Measurements from ENCODE around the gene ZAR1L.

Gene ZAR1L

DNA sequence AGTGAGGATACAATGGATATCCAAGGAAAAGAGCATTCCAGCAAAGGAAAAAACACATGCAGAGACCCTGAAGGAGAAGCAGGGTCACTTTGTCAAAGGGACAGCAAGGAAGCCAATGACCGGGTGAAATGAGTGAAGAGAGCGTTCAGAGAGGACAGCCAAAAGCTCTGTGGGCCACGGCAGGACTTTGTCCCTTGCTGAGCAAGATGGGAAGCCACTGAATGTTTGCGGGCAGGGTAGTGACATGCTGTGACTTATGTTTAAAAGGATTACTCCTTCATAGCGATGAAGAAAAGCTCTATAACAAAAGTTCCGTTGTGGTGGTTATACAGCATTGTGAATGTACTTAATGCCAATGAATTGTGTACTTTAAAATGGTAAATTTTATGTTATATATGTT is 16.5 kb downstream of the ZAR1L start:
- TF ChIP-seq, protein P1, sequence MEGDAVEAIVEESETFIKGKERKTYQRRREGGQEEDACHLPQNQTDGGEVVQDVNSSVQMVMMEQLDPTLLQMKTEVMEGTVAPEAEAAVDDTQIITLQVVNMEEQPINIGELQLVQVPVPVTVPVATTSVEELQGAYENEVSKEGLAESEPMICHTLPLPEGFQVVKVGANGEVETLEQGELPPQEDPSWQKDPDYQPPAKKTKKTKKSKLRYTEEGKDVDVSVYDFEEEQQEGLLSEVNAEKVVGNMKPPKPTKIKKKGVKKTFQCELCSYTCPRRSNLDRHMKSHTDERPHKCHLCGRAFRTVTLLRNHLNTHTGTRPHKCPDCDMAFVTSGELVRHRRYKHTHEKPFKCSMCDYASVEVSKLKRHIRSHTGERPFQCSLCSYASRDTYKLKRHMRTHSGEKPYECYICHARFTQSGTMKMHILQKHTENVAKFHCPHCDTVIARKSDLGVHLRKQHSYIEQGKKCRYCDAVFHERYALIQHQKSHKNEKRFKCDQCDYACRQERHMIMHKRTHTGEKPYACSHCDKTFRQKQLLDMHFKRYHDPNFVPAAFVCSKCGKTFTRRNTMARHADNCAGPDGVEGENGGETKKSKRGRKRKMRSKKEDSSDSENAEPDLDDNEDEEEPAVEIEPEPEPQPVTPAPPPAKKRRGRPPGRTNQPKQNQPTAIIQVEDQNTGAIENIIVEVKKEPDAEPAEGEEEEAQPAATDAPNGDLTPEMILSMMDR (IDR thresholded peaks at IDR 0.05) = no peak

DNA sequence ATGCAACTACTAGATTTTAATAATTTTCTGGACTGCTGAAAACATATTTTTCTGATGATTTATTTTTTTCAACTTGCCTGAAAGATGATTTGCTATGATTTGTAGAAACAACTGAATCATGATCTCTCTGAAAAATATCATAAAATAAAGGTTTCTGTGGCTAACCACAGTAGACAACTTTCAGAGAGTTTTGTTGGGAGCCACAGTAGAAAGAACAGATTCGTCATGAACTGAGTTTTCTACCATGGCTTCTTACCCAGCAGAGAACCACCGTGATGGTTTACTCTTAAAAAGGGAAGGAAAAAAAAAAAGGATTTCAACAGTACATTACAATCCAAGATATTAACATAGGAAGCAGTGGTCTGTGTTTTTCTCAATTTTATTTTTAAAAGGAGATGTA is 18.0 kb downstream of the ZAR1L start:
- TF ChIP-seq, protein P1 (IDR thresholded peaks at IDR 0.05) = no peak

DNA sequence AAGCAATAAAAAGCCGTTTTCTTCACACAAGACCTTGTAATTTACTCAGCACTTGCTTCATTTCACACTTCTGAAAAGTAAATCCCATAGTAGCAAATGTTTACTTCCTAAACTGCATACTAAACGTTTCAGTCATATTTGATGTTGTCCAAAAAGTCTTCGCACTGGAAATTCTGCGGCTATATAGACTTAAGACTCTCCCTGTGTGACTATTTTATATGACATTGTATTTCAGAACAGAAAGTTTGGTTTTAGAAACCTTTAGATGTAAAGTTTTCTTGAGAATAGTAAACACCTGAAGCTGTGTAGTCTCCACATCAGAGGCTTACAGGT is 29.6 kb downstream of the ZAR1L start:
- TF ChIP-seq, protein P1 (IDR thresholded peaks at IDR 0.05) = no peak

DNA sequence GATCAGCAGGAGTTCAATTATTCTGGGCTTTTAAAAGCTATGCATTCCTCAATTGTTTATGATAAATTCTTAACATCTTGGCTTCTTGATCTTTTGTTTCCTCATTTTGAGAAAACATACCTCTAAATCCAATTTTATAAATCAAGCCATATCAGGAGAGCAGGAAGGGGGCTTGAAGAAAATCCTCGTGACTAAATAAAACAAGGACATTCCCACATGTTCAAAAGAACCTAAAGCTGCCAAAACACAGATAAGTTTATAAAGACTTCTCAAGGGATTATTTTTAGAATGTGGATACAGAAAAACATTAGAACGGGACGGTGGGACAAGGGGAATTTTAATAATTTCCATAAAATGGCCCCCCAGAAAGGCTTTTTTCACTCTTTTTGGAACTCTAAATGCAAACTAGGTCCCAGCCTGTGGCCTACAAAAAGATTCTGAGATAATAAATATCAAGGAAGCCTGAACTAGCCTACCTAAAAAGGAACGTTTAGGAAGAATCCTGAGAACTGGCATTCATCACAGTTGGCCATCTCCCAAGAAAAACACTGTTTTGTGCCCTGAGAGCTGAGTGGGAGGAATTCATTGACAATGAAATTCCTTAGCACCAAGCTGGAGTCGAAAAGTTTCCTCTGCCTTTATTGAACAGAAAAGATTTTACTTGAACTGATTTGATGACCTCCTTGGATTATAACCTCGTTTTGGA is 30.1 kb downstream of the ZAR1L start:
- TF ChIP-seq, protein P1 (IDR thresholded peaks at IDR 0.05) = no peak

DNA sequence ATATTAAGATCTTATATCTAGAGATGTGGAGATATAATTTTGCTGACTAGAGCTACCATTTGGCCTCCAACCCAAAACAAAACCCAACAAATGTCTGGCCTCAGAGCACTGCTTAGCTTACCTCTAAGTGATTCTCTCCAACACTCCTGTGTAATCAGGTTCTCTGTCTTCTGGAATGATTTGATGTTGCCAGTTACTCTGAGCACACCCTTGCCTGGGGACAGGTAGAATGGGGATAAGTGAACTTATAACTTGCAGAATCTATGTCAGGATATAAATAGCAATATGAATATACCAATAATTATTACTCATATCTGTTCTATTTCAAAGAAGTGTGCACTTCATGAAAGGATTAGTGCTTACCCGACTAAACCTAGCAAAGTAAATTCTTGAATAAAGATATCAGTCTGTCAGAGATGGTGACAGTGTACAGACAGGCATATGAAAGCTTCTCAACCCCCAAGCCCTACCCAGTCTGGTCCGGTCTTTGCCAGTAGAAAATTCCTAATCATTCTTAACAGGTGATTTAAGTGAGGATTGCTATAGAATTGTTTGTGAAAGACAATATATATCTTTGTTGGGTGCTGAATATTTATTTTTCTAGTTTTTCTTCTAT is 33.0 kb downstream of the ZAR1L start:
- TF ChIP-seq, protein P1 (IDR thresholded peaks at IDR 0.05) = no peak

DNA sequence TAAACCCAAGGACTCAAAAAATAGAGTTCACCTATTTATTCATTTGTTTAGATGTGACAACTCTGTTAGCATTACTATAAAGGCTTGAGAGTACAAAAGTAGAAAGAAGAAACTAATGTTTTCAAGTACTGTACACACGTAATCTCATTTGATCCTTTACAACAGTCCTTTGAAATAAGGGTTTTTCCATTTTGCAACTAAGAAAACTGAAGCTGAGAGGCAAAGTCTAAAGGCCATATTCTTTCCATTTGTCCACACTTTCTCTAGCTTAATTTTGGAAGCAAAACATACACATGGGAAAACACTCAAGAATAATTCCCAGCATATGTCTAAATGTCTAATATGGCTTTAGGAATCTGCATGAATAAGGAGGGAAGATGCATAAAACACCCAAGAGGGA is 34.1 kb downstream of the ZAR1L start:
- TF ChIP-seq, protein P1 (IDR thresholded peaks at IDR 0.05) = no peak

DNA sequence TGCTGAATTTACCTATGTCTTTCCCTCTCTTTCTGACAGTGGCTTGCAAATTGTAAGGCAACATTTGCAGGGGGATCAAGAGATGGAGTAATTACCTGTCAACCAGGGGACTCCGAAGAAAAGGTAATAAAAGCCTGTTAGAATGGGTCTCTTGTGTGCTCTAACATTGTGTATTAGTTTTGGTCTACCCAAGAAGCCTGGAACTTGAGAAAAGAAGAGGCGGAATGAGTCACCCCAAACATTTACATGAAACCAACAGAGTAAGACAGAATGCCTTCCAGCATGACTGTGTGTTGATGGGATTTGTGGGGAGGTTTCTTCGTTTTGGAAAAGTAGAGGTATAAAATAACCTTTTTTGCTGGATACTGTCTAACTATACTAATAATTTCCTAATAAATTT is 36.7 kb downstream of the ZAR1L start:
- TF ChIP-seq, protein P1 (IDR thresholded peaks at IDR 0.05) = no peak
